ENCODE results near the gene PLCB1. TPM values are rescaled to one million over a fixed set of nuclear protein-coding genes. Genes with fewer than 3 reads are reported as not detected.

Gene PLCB1
- total RNA-seq, 1 donor from 2014 or later, result 10.7 TPM

DNA sequence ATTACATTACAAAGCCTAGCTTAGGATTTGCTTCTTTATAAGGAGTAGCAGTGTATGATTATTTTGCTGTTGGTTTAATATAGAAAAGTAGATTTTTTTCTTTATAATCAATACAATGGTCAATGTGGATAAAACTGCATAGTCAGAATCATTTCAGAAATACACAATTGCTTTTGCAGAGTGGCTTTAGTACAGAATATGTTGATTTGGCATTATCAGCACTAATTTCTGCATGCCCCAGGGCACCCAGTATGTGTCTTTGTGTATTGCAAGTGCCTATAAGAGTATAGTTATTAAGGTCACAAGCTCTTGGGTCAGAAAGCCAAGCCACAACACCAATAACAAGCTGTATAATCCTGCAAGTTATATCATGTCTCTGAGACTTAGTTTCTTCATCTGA lies 258.4 kb downstream of the PLCB1 start:
- no peak for FAIRE-seq

DNA sequence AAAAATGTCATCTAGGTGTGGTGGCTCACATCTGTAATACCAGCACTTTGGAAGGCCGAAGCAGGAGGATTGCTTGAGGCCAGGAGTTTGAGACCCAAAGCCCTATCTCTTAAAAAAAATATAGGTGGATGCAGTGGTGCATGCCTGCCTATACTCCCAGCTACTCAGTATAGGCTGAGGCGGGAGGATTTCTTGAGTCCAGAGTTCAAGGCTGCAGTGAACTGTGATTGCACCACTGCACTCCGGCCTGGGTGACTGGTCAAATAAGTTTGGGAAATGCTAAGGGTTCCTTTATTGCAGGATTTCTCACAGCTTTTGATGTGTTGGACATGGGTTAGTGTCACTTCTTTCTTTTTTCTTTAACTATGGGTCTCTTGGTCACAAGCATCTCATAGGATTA lies 261.3 kb downstream of the PLCB1 start:
- H4K20me1 ChIP-seq (ENCODE audit: insufficient read depth, low read length), result no peaks in the 10 kb centered on the region
- no peaks in the 10 kb centered on the region for H3K36me3 Mint-ChIP-seq (ENCODE audit: low read depth, unreplicated experiment)
- H3K9me3 Mint-ChIP-seq (ENCODE audit: unreplicated experiment), result no peaks in the 10 kb centered on the region
- H3K27me3 Mint-ChIP-seq (ENCODE audit: low read depth, unreplicated experiment), result no peaks in the 10 kb centered on the region
- no peaks in the 10 kb centered on the region for H3K9me3 ChIP-seq (ENCODE audit: insufficient read depth, low read depth, low read length)
- H3K4me3 ChIP-seq (ENCODE audit: insufficient read depth, low read depth, low read length), result no peak overlapping the region
- H3K4me1 Mint-ChIP-seq (ENCODE audit: low read depth, unreplicated experiment), result peaks cover 5% of the 10 kb centered on the region
- peaks cover 10% of the 10 kb centered on the region for H3K4me1 ChIP-seq (ENCODE audit: insufficient read depth, low read length)
- H3K36me3 ChIP-seq (ENCODE audit: insufficient read depth, low read length), result no peaks in the 10 kb centered on the region
- no peak overlapping the region for H3K4me2 ChIP-seq (ENCODE audit: low read length)
- no peak overlapping the region for H2AFZ ChIP-seq (ENCODE audit: low read depth, low read length)
- FAIRE-seq (no peak), DNase-seq (ENCODE audit: low read depth) (no peak)
- H3K79me2 ChIP-seq (ENCODE audit: insufficient read depth, low read length), result no peaks in the 10 kb centered on the region
- no peak overlapping the region for H3K27ac Mint-ChIP-seq (ENCODE audit: unreplicated experiment)
- H3K27me3 ChIP-seq (ENCODE audit: insufficient read depth, low read length), result no peaks in the 10 kb centered on the region
- H3K9ac ChIP-seq (ENCODE audit: low read length), result no peak overlapping the region
- H3K4me3 Mint-ChIP-seq (ENCODE audit: unreplicated experiment), result no peak overlapping the region
- no peak overlapping the region for H3K27ac ChIP-seq (ENCODE audit: low read depth, low read length)
- no peak for TF ChIP-seq EZH2 (IDR thresholded peaks at IDR 0.05; ENCODE audit: insufficient read depth, low read length)
- TF ChIP-seq, protein P1, sequence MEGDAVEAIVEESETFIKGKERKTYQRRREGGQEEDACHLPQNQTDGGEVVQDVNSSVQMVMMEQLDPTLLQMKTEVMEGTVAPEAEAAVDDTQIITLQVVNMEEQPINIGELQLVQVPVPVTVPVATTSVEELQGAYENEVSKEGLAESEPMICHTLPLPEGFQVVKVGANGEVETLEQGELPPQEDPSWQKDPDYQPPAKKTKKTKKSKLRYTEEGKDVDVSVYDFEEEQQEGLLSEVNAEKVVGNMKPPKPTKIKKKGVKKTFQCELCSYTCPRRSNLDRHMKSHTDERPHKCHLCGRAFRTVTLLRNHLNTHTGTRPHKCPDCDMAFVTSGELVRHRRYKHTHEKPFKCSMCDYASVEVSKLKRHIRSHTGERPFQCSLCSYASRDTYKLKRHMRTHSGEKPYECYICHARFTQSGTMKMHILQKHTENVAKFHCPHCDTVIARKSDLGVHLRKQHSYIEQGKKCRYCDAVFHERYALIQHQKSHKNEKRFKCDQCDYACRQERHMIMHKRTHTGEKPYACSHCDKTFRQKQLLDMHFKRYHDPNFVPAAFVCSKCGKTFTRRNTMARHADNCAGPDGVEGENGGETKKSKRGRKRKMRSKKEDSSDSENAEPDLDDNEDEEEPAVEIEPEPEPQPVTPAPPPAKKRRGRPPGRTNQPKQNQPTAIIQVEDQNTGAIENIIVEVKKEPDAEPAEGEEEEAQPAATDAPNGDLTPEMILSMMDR (IDR thresholded peaks at IDR 0.05; ENCODE audit: insufficient read depth, low read depth, low read length), result no peak

More for the DNA sequence above, 258.4 kb downstream of the PLCB1 start:
- Histone ChIP-seq H3K27ac (ENCODE audit: low read depth, low read length) (no peak overlapping the region), H3K4me2 (ENCODE audit: low read length) (no peak overlapping the region), H3K36me3 (ENCODE audit: insufficient read depth, low read length) (no peaks in the 10 kb centered on the region), H3K79me2 (ENCODE audit: insufficient read depth, low read length) (no peaks in the 10 kb centered on the region), H3K9ac (ENCODE audit: low read length) (no peak overlapping the region), H4K20me1 (ENCODE audit: insufficient read depth, low read length) (no peaks in the 10 kb centered on the region), H3K4me3 (ENCODE audit: insufficient read depth, low read depth, low read length) (no peak overlapping the region), H2AFZ (ENCODE audit: low read depth, low read length) (no peak overlapping the region), H3K4me1 (ENCODE audit: insufficient read depth, low read length) (peaks cover 15% of the 10 kb centered on the region), H3K9me3 (ENCODE audit: insufficient read depth, low read depth, low read length) (no peaks in the 10 kb centered on the region), H3K27me3 (ENCODE audit: insufficient read depth, low read length) (no peaks in the 10 kb centered on the region)
- no peaks in the 10 kb centered on the region for H3K27me3 Mint-ChIP-seq (ENCODE audit: low read depth, unreplicated experiment)
- no peak for TF ChIP-seq EZH2 (IDR thresholded peaks at IDR 0.05; ENCODE audit: insufficient read depth, low read length)
- TF ChIP-seq, protein P1 (IDR thresholded peaks at IDR 0.05; ENCODE audit: insufficient read depth, low read depth, low read length), result no peak
- H3K9me3 Mint-ChIP-seq (ENCODE audit: unreplicated experiment), result no peaks in the 10 kb centered on the region
- no peak overlapping the region for H3K27ac Mint-ChIP-seq (ENCODE audit: unreplicated experiment)
- no peaks in the 10 kb centered on the region for H3K36me3 Mint-ChIP-seq (ENCODE audit: low read depth, unreplicated experiment)
- no peak overlapping the region for H3K4me3 Mint-ChIP-seq (ENCODE audit: unreplicated experiment)
- DNase-seq (ENCODE audit: low read depth), result no peak
- peaks cover 8% of the 10 kb centered on the region for H3K4me1 Mint-ChIP-seq (ENCODE audit: low read depth, unreplicated experiment)

DNA sequence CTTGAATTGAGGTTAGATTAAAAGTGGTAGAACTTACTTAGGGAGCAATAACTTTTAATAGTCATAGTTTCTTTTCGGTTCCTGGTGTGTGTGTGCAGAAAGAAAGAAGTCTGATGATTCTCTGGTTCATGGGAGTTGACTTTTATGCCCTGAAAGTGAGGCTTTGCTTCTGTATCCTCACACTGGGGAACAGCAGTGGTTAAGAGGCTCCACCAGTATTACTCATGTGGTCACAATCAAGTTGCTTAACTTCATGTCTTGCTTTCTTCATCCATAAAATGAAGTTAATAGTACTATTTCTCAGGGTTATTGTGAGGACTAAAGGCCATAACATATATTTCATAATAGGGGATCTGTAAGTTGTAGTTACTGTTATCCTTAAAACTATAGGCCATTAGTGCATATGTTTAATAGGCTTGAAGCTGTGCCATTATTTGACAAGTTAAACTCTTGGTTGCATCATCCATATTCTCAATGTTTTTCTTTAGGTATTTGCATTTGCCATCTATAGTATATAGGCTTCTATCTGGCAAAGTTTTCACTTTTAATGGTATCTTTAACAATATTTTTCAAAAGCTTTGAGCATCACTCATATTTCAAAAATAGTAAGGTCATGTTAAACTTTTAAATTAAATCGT lies 262.4 kb downstream of the PLCB1 start:
- Histone ChIP-seq H3K4me1 (ENCODE audit: insufficient read depth, low read length) (no peaks in the 10 kb centered on the region), H3K9ac (ENCODE audit: low read length) (no peak overlapping the region), H3K4me2 (ENCODE audit: low read length) (no peak overlapping the region), H3K27ac (ENCODE audit: low read depth, low read length) (no peak overlapping the region), H2AFZ (ENCODE audit: low read depth, low read length) (no peak overlapping the region), H3K4me3 (ENCODE audit: insufficient read depth, low read depth, low read length) (no peak overlapping the region), H3K27me3 (ENCODE audit: insufficient read depth, low read length) (no peaks in the 10 kb centered on the region), H3K36me3 (ENCODE audit: insufficient read depth, low read length) (no peaks in the 10 kb centered on the region), H3K79me2 (ENCODE audit: insufficient read depth, low read length) (no peaks in the 10 kb centered on the region), H4K20me1 (ENCODE audit: insufficient read depth, low read length) (no peaks in the 10 kb centered on the region), H3K9me3 (ENCODE audit: insufficient read depth, low read depth, low read length) (no peaks in the 10 kb centered on the region)
- TF ChIP-seq, protein P1 (IDR thresholded peaks at IDR 0.05; ENCODE audit: insufficient read depth, low read depth, low read length), result no peak
- TF ChIP-seq EZH2 (IDR thresholded peaks at IDR 0.05; ENCODE audit: insufficient read depth, low read length), result no peak
- H3K4me1 Mint-ChIP-seq (ENCODE audit: low read depth, unreplicated experiment), result peaks cover 5% of the 10 kb centered on the region
- no peaks in the 10 kb centered on the region for H3K9me3 Mint-ChIP-seq (ENCODE audit: unreplicated experiment)
- no peaks in the 10 kb centered on the region for H3K36me3 Mint-ChIP-seq (ENCODE audit: low read depth, unreplicated experiment)
- DNase-seq (ENCODE audit: low read depth) (peak; percentile 21), FAIRE-seq (no peak)
- no peak overlapping the region for H3K27ac Mint-ChIP-seq (ENCODE audit: unreplicated experiment)
- no peaks in the 10 kb centered on the region for H3K27me3 Mint-ChIP-seq (ENCODE audit: low read depth, unreplicated experiment)
- no peak overlapping the region for H3K4me3 Mint-ChIP-seq (ENCODE audit: unreplicated experiment)

Measured in astrocyte (in vitro differentiated cells and primary cell).